NCI-H82 treated with DMSO at 0.1 percent for 48 hours (cell line): ENCODE data around the gene C2CD4B.

ENCODE experiments used
- DNase-seq: peaks from one replicate; lab custom pipeline; 2025; ENCODE audit not compliant: unreplicated experiment; lab: John Stamatoyannopoulos, UW

The C2CD4B gene

GRCh38 chr15:62165104-62165792 lies at the start of gene C2CD4B:
C2CD4B (minus strand) TSS chr15:62165285; CDS start chr15:62164984, 301 bp downstream.
- no peak for DNase-seq

GRCh38 chr15:62212741-62213140 lies 47.7 kb upstream of the C2CD4B start:
- no peak for DNase-seq

GRCh38 chr15:62211348-62211747 lies 46.3 kb upstream of the C2CD4B start:
- no peak for DNase-seq

- no peak for DNase-seq
Measured at GRCh38 chr15:62209821-62210220, 44.7 kb upstream of the C2CD4B start.

GRCh38 chr15:62209322-62209721 lies 44.2 kb upstream of the C2CD4B start:
- DNase-seq: no peak

- no peak for DNase-seq
Measured at GRCh38 chr15:62208884-62209283, 43.8 kb upstream of the C2CD4B start.

- DNase-seq: no peak
Measured at GRCh38 chr15:62208367-62208766, 43.3 kb upstream of the C2CD4B start.

- no peak for DNase-seq
Measured at GRCh38 chr15:62190675-62191074, 25.6 kb upstream of the C2CD4B start.

- no peak for DNase-seq
Measured at GRCh38 chr15:62190274-62190673, 25.2 kb upstream of the C2CD4B start.

GRCh38 chr15:62188744-62189143 lies 23.7 kb upstream of the C2CD4B start:
- DNase-seq: no peak

- no peak for DNase-seq
Measured at GRCh38 chr15:62187910-62188309, 22.8 kb upstream of the C2CD4B start.

GRCh38 chr15:62187425-62187824 lies 22.3 kb upstream of the C2CD4B start:
- DNase-seq: no peak

GRCh38 chr15:62186578-62186977 lies 21.5 kb upstream of the C2CD4B start:
- DNase-seq: no peak

- DNase-seq: no peak
Measured at GRCh38 chr15:62183130-62183529, 18.0 kb upstream of the C2CD4B start.

GRCh38 chr15:62173215-62173614 lies 8.1 kb upstream of the C2CD4B start:
- DNase-seq: no peak

GRCh38 chr15:62171882-62172281 lies 6.8 kb upstream of the C2CD4B start:
- no peak for DNase-seq

GRCh38 chr15:62165793-62166375 lies 799 bp upstream of the C2CD4B start:
- no peak for DNase-seq

- DNase-seq: no peak
Measured at GRCh38 chr15:62164396-62165103, 535 bp downstream of the C2CD4B start.

GRCh38 chr15:62164014-62164395 lies 1.1 kb downstream of the C2CD4B start:
- DNase-seq: no peak

GRCh38 chr15:62163397-62164013 lies 1.6 kb downstream of the C2CD4B start:
- no peak for DNase-seq

GRCh38 chr15:62153228-62153627 lies 11.9 kb downstream of the C2CD4B start:
- no peak for DNase-seq

GRCh38 chr15:62150445-62150844 lies 14.6 kb downstream of the C2CD4B start:
- DNase-seq: no peak
